ENCODE results near the gene C20orf204.
"Not testable (repeated sequence)": the region's sequence is repeated elsewhere in the genome, so short reads cannot be mapped to it uniquely, and the experiment has no call there.

C20orf204 gene

GRCh38 chr20:64035933-64036345 is at the start of gene C20orf204:
C20orf204 (plus strand) TSS chr20:64036182; CDS start chr20:64036324, 142 bp downstream.
- no peak for DNase-seq (ENCODE audit: extremely low spot score, insufficient read length, low read depth)
- FAIRE-seq: no peak

- FAIRE-seq (no peak), DNase-seq (ENCODE audit: extremely low spot score, insufficient read length, low read depth) (no peak)
Observed at GRCh38 chr20:64000906-64001305, 35.1 kb upstream of the C20orf204 start.

- FAIRE-seq (no peak), DNase-seq (ENCODE audit: extremely low spot score, insufficient read length, low read depth) (no peak)
Observed at GRCh38 chr20:64001607-64002011, 34.4 kb upstream of the C20orf204 start.

GRCh38 chr20:64003960-64004725 is 31.8 kb upstream of the C20orf204 start:
- no peak for DNase-seq (ENCODE audit: extremely low spot score, insufficient read length, low read depth)
- FAIRE-seq: no peak

GRCh38 chr20:64005394-64005793 is 30.6 kb upstream of the C20orf204 start:
- DNase-seq (ENCODE audit: extremely low spot score, insufficient read length, low read depth) (no peak), FAIRE-seq (no peak)

- no peak for FAIRE-seq
- DNase-seq (ENCODE audit: extremely low spot score, insufficient read length, low read depth): no peak
Observed at GRCh38 chr20:64006490-64006889, 29.5 kb upstream of the C20orf204 start.

- no peak for DNase-seq (ENCODE audit: extremely low spot score, insufficient read length, low read depth)
- FAIRE-seq: no peak
Observed at GRCh38 chr20:64006902-64007301, 29.1 kb upstream of the C20orf204 start.

GRCh38 chr20:64009811-64010387 is 26.1 kb upstream of the C20orf204 start:
- FAIRE-seq (no peak), DNase-seq (ENCODE audit: extremely low spot score, insufficient read length, low read depth) (no peak)

- FAIRE-seq (no peak), DNase-seq (ENCODE audit: extremely low spot score, insufficient read length, low read depth) (no peak)
Observed at GRCh38 chr20:64010711-64011237, 25.2 kb upstream of the C20orf204 start.

GRCh38 chr20:64011366-64011779 is 24.6 kb upstream of the C20orf204 start:
- FAIRE-seq (no peak), DNase-seq (ENCODE audit: extremely low spot score, insufficient read length, low read depth) (no peak)

- not testable (repeated sequence) for DNase-seq (ENCODE audit: extremely low spot score, insufficient read length, low read depth); FAIRE-seq
Observed at GRCh38 chr20:64012385-64013154, 23.4 kb upstream of the C20orf204 start.

- FAIRE-seq (no peak), DNase-seq (ENCODE audit: extremely low spot score, insufficient read length, low read depth) (no peak)
Observed at GRCh38 chr20:64015635-64016034, 20.3 kb upstream of the C20orf204 start.

GRCh38 chr20:64021124-64021975 is 14.6 kb upstream of the C20orf204 start:
- FAIRE-seq (no peak), DNase-seq (ENCODE audit: extremely low spot score, insufficient read length, low read depth) (no peak)

- FAIRE-seq: no peak
- DNase-seq (ENCODE audit: extremely low spot score, insufficient read length, low read depth): no peak
Observed at GRCh38 chr20:64022671-64023360, 13.2 kb upstream of the C20orf204 start.

- FAIRE-seq: no peak
- DNase-seq (ENCODE audit: extremely low spot score, insufficient read length, low read depth): no peak
Observed at GRCh38 chr20:64023361-64024140, 12.4 kb upstream of the C20orf204 start.

- no peak for FAIRE-seq
Observed at GRCh38 chr20:64024141-64024990, 11.6 kb upstream of the C20orf204 start.

GRCh38 chr20:64025101-64025825 is 10.7 kb upstream of the C20orf204 start:
- DNase-seq (ENCODE audit: extremely low spot score, insufficient read length, low read depth) (no peak), FAIRE-seq (no peak)

More at GRCh38 chr20:64024141-64024990, 11.6 kb upstream of the C20orf204 start:
- DNase-seq (ENCODE audit: extremely low spot score, insufficient read length, low read depth): no peak

All from GM18507 (cell line).